ENCODE measurements around the gene MSI2.

- TF ChIP-seq CREB1 (CRISPR knock-in tag; IDR thresholded peaks at IDR 0.05; ENCODE audit: low read depth), result no peak
- no peak for TF ChIP-seq CTCF (conservative IDR thresholded peaks at IDR 0.05; ENCODE audit: low read depth in 2 of 2)
- TF ChIP-seq REST (IDR thresholded peaks at IDR 0.05; ENCODE audit: unreplicated experiment), result no peak
- TF ChIP-seq POLR2AphosphoS5 (IDR thresholded peaks at IDR 0.05; ENCODE audit: low read depth), result no peak
- TF ChIP-seq EZH2 (IDR thresholded peaks at IDR 0.05; ENCODE audit: low read depth, unreplicated experiment), result no peak
- no peak for TF ChIP-seq JUNB (IDR thresholded peaks at IDR 0.05; ENCODE audit: unreplicated experiment)
- TF ChIP-seq EZH2phosphoT487 (IDR thresholded peaks at IDR 0.05; ENCODE audit: unreplicated experiment), result no peak
- no peak for TF ChIP-seq NANOG (IDR thresholded peaks at IDR 0.05; ENCODE audit: borderline replicate concordance)
Observed at GRCh38 chr17:57484081-57484666, 227.9 kb downstream of the MSI2 start.

Data from GM23338 (cell line).